Activated gamma-delta T cell treated with Interleukin-2 at 50 U/mL for 16 hours (primary cell): ENCODE measurements around the gene MGAT5.

Source experiments
- DNase-seq: peaks from one replicate; pipeline ENCODE4 v3.0.0-alpha.2; 2020

MGAT5 gene

DNA sequence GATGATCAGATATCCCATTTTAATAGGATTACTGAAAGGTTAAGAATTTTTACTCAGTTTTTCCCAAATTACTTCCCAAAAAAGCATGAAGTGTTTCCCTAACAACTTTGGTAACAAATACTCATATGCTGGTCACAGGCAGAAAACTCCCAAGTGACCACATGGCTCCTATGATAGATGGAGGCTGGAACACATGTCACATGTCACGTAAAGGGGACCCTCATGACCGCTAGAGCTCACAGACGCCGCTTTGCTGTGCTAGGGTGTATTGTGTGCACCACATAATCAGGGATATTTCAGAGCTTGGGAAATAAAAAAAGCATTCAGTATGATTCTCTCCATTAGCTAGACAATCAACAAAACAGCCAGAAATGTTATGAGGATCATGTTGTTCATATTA is 236.7 kb downstream of the MGAT5 start:
- DNase-seq: no peak

DNA sequence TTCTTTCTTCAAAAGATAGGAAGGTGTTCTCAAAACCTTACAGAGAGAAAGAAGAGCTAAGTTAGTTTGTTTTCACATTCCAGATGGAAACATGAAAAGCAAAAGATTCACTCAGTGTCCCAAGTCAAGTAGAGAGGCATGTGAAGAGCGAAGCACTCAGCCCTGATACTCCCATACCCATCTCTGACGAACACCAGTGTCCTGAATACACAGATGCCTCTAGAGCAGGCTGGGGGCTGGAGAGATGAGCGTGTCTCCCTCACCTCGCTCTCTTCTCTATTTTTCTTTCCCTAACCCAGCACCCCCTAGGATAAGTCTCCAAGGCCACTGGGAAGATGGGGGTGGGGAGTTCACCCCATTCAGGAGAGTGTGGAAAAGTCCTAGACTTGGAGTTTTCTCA is 237.2 kb downstream of the MGAT5 start:
- no peak for DNase-seq

DNA sequence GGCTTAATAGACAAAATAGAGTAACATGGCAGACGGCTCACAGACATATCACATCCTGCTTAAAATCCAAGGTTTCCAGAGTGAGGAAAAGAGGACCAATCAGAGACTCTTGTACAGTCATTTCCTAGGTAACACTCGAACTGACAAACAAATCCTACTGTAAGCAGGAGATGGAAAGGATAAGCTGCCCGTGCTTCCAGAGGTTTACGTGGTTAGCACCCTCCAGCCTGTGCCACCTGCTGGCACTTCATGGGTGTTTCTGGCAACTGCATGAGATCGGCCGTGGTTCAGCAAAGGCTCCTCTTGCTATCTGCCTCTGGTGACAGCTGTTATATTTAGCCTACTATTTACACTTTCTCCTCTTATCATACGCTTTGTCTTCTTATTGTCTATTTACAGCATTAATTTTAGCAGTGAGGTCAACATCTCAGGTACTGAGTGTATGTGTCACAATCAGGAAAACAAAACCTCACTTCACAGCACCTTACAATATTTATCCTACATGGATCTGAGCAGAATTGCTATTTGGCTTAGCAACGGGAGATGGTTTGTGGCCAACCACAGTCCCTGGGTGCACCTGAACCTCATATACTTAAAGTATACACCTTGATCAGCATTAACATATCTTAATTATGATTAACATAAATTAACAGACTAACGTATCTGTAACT is 238.0 kb downstream of the MGAT5 start:
- no peak for DNase-seq

DNA sequence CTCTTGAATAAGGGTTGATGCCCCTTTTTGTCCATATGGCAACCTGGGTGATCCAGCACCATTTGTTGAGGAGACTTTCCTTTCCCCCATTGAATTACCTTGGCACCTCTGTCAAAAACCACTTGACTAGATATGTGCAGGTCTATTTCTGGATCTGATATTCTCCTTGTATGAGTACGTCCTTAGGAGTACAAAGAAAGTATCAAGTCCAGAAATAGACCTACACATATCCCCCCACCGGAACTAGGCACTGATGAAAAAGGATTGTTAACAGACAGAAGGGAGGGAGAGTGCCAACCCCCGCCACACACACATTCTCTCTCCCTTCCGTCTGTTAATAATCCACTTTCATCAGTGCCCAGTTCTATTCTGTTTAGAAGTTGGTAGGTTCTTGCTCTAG is 239.9 kb downstream of the MGAT5 start:
- no peak for DNase-seq

DNA sequence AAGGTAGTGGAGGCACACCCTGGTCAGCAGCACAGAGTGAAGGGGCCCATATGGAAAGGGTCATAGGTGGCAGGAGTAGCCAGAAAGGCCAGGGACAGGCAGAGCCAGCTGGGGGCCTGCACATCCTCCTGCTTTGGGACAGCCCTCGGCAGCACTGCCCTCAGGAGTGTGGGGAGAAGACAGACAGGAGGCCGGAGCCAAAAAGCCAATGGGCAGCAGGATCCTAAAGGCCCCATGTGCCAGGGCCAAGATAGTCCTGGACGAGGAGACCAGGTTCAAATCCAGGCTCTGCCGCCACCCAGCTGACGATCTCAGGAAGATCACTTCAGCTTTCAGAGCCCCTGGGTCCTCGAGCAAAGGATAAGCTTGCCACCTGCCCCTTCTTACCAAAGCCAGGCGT is 244.8 kb downstream of the MGAT5 start:
- DNase-seq: no peak

DNA sequence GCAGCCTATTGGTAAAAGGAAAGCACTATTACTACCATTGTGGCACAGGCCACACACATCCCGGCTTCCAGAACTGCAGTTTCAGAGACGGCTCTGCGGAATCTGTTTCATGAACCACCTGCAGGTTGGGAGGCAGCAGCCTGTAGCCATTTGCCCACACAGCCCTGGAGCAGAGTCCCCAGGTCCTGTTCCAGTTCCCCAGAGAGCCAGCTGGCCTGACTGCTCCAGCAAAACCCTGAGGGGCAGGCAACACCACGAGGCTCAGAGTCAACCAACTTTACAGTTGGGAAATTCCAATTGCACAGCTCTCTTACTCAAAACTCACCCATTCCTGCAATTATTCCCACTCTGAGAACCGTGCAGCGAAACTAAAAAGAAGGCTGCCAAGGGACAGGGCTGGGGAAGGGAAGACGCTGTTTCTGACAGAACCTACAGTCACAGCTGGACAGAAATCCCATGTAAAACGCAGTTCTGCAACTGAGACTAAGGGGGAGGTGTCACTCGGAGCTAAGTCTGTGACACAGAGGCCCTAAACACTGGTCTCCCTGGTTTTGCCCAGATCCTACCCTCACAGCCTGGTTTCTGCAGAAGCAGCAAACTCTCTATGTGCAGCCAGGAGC is 245.5 kb downstream of the MGAT5 start:
- DNase-seq: no peak

DNA sequence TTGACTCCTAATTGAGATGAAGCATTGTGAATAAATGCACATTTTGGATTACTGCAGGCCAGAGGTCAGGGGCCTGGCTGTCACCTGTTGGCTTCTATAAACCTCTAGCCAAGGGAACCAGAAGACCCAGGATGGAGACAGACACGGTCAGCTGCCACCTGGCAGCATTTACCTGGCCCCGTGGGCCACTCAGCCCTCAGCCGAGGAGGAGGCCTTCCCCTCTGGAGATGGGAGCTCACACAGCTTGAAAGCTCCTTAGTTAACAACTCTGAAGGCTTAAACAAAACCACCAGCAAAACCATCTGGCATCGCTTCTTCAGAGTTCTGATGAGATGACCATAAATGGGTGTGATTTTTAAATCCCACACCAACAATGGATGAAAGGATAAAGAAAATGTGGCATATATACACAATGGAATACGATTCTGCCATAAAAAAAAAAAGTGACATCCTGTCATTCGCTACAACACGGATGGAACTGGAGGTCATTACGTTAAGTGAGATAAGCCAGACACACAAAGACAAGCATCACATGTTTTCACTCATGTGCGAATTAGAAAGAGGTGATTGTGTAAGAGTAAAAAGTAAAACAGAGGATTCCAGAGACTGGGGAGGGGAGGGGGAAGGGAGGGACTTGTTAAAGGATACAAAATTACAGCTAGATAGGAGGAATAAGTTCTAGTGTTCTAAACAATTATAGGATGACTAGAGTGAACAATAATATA is 246.5 kb downstream of the MGAT5 start:
- no peak for DNase-seq

DNA sequence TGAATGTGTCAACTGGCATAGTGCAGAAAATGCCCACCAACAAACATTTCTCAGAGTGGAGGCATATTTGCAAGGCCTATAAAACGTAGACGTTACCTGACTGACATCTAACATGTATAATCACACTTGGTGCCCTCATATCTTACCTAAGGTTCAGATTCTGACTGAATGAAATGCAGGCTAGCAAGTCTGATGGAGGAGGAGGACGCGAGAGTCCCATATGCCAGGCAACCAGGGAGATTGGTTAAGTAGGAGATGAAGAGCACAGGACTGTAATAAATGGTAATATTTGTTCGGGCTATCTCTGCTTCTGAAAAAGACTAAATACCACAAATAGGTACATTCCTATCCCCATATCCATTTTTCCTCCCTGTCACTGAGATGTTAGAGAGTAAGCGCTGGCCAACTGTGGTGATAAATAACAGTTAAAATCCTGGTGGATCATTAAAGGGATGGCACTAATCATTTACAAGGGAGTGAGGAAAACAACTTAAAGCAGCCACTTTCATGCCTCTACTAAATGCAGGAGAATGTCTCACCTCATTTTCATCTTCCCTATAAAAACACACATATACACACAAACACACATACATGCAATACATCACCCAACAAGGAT is 247.7 kb downstream of the MGAT5 start:
- no peak for DNase-seq

DNA sequence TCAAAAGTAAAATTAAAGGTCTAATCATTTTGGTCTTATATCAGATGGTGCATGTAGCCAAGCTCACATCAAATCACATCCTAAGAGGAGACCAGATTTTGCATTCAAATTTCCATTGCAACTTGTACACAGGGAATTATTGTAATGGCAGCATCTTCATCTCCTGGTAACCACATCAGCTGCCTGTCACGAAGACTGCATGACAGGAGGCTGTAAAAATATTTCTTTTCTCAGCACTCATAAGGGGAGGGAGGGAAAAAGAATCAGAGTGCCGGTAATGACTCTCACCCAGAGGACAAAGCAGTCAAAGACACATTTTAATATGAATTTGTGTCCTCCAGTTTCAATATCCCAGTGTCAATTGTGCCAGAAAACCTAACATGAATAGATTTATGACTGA is 248.2 kb downstream of the MGAT5 start:
- no peak for DNase-seq
